NCI-H69 (cell line): ENCODE data around the gene UBE2G1.

ENCODE experiments used
- DNase-seq: peaks from one replicate; lab custom pipeline; 2025; lab: John Stamatoyannopoulos, UW

The UBE2G1 gene

DNA sequence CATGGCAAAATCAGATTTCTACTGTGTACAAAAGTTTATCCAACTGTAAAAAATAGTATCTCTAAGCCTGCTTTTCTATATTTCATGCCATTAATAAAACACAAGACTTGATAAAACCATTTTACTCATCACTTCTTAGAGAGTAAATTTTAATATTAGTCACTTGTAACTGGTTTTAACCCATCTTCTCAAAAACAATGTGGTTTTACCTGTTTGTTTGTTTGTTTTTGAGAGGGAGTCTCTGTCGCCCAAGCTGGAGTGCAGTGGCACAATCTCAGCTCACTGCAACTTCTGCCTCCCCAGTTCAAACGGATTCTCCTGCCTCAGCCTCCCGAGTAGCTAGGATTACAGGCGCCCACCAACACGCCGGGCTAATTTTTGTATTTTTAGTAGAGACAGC lies 32.1 kb downstream of the UBE2G1 start:
- DNase-seq = no peak

DNA sequence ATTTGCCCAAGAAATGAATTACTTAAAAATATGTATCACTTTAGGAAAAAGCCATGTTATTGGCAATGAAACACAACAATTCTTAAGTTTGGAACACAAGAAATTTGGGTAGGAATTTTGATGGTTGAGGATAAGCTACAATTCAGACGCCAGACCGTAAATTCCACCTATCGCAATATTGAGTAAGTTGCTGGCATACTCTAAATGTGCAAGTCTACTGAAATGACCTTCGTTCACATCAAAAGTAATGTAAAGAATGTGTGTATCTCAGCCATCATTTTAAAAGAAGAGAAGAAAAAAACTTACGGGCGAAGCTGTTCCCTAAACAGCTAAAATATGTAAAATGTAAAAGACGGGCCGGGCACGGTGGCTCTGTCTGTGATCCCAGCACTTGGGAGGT lies 33.4 kb downstream of the UBE2G1 start:
- no peak for DNase-seq

DNA sequence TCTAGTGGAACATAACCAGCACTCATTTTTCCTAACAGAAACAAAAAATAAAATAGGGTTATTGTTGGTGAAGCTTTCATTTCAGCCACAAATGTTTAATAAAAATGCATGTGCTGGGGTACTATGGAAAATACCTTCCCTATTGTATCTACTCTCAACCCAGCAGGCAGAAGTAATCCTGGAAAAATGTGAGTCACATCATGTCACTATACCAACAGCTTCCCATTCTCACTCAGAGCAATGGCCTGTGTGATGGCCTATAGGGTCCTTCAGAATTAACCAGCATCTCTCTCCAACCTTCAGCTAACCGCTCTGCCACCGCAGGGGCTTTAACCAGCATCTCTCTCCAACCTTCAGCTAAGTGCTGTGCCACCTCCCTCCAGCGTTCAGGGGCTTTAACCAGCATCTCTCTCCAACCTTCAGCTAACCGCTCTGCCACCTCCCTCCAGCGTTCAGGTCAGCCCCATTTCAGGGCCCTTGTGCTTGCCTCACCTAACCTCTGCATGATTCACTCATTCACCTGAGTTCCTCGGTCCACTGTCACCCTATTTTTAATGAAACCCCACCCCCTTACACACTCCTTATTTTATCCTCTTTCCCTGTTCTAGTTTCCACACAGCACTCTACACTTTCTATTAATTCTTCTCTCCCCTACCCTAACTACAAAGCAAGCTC lies 34.0 kb downstream of the UBE2G1 start:
- DNase-seq = peak; percentile 4

DNA sequence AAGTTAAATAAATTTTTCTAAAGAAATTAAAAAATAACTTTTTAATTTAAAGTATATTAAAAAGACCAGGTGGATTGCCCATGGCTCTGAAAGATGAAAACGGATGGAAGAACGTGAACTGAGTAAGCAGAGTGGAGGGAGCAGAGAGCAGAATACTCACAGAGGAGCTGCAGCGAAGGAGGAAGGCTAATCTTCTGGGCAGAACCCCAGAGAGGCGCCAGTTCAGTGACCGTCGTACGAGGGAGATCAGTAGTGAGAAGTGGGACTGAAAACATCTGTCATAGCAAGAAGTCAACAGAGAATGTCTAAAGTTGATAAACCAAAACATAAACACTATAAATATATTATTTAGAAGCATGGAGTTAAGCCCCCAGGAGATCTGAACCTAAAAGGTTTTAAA lies 34.9 kb downstream of the UBE2G1 start:
- DNase-seq = no peak

DNA sequence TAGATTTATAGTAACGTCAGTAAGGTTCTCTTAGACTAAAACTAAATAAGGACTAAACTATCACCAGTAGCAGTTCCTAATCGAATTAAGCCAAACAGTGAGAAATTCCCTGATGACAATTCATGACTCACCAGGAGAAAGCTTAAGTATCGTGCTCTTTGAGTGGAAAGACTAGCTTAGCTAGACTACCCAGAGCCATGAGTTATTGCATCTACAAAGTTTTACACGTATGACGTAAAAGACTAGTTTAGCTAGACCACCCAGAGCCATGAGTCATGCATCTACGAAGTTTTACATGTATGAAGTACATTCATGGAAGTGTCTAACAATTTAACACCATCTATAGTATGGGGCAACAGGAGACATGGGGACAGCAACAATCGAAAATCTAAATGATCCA lies 36.6 kb downstream of the UBE2G1 start:
- DNase-seq = no peak

DNA sequence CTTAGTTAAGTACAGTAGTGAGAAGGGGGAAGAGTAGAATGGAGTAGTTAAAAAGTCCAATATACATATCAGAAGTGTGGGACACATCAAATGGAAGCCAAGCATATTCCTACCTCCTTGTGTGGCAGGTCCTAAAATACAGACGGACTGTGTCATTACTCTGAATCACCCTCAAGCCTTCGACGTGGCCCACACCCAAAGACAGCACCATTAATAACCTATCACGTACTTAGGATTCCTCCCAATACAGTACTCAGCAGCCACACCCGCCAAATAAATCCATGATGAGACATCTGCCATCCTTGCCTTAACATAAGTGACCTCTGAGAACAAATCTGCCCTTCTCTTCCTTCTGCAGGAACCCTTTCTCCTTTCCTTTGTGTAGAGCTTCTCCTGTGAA lies 38.9 kb downstream of the UBE2G1 start:
- no peak for DNase-seq

DNA sequence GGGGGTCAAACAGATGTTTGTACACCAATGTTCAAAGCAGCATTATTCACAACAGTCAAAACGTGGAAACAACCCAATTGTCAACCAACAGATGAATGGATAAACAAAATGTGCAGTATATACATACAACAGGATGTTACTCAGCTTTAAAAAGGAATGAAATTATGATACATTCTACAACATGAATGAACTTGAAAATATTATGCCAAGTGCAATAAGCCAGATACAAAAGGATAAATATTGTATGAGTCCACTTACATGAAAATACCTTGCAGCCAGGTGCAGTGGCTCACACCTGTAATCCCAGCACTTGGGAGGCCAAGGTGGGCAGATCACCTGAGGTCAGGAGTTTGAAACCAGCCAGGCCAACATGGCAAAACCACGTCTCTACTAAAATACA lies 39.9 kb downstream of the UBE2G1 start:
- no peak for DNase-seq

DNA sequence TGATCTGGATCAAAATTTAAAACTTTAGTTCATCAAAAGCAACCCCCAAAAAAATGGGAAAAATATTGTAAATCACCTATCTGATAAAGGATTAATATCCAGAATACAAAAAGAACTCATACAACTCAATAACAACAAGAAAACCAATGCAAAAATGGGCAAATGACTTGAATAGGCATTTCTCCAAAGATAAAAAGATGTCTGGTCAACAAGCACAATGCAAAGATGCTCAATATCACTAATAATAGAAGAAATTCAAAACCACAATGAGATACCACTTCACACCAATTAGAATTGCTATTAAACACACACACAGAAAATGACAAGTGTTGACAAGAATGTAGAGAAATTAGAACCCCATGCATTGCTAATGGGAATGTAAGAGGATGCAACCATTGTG lies 40.4 kb downstream of the UBE2G1 start:
- DNase-seq = no peak

DNA sequence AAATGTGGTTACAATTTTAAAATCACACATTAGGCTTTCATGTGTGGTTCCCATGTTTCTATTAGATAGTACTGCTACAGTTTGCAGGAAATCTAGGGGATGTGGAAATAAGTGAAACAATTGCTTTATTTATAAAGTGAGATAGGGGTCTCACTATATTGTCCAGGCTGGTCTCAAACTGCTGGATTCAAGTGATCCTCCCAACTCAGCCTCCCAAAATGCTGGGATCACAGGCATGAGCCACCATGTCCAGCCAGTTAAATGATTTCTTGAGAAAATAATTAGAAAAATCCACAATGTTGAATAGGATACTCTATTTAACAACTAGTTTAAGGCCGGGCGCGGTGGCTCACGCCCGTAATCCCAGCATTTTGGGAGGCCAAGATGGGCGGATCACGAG lies 42.0 kb downstream of the UBE2G1 start:
- no peak for DNase-seq

DNA sequence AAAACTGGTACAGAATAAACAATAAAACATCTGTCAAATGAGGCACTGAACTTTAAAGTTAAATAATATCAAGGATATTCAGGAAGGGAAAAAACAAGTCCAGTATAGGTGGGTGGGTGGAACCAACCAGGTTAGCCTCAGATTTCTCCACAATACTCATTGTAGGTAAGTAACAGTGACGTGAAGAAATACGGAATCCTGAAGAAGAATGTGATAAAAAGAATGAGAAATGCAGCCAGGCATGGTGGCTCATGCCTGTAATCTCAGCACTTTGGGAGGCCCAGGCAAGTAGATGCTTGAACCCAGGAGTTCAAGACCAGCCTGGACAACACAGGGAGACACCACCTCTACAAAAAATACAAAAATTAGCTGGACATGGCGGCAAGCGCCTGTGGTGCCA lies 47.3 kb downstream of the UBE2G1 start:
- no peak for DNase-seq

DNA sequence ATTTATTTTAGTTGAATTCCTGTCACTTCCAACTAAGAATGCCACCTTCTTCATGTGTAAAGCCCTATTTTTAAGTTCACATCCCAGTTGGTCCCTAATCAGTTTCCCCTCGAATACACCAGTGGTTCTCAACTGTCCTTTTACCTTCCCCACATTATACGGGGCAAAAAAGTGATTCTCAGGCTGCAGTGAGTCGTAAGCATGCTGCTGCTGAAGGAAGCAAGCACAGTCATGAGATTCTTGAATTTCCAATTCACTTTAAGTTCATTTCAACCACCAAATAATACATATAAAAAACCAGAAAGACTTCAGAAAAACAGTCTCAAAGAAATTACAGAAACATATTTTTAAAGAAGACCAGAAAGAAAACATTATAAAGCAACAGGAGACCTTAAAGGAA lies 47.9 kb downstream of the UBE2G1 start:
- no peak for DNase-seq

DNA sequence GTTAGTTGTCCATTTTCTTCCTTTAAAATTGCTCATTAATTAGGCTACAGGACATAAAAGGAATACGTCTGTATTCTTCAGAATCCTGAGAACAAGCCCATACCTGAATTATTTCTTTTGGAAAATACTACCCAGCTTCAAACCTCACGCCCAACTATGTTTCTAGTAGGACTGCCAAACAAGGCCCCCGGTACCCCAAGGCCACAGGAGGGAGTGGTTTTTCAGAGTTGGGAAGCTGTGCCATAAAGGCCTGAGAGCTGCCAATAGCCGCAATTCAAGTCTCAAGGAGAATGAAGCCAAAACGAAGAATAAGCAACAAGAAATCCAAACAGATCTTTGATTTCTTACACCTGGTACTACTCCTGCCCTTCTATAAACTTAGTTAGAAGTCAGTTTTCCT lies 48.3 kb downstream of the UBE2G1 start:
- no peak for DNase-seq

DNA sequence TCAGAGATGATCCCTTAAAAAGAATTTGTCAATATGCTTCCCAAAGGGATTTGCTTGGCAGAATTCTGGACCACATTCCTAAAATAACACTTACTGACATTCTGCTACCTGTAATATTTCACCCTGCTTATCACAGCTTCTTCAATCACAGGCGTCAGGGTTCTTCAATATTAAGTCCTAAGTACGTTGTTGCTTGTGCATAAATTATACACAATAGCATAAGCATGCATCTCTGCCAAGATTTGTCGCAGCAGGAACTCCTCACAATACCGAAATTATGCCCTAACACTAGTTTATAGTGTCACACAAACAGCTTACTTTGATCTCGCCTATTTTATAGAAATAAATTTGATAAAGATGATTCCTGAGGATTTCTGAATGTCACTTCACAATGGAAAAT lies 48.9 kb downstream of the UBE2G1 start:
- no peak for DNase-seq

DNA sequence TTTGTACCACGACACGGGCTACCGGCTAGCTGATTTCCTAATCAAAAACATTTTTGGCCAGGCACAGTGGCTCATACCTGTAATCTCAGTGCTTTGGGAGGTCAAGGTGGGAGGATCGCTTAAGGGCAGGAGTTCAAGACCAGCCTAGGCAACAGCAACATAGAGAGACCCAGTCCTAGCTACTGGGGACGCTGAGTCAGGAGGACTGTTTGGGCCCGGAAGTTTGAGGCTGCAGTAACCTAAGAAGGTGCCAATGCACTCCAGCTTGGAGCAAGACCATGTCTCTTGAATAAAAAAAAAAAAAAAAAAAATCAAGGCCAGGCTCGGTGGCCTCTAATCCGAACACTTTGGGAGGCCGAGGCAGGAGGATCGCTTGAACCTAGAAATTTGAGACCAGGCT lies 49.8 kb downstream of the UBE2G1 start:
- DNase-seq = no peak

DNA sequence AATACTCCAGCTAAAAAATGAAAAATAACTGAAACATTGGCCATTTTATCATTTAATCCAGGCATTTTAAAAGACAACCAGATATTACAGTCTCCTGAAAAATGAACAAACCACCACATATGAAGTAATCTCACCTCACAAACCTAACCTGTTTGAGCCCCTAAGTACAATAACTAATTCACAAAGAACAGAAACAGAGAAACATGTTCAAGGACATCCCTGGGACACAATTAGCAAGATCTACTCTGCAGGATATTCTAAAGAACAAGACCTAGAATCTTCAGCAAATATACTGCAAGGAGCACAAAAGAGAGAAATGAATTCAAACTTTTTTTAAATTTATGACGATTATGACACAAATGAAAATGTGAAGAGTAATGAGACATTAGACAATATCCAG lies 51.9 kb downstream of the UBE2G1 start:
- DNase-seq = no peak

DNA sequence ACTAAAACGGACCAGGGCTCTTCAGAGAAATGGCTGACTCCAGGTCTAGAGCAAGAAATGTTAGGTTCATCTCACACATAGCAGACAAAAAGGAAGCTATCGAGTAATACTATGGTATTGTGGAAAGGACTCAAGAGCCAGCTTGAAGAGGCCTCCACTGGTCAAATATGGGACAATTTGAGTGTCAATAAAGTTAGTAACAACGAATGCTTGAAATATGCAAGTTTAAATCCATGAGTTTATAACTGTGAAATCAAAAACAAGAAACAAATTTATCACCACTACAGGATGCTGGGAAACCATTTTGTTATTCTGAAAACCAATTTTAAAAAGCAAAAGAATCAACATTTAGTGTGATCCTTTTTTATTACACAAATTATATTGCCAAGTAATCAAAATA lies 52.3 kb downstream of the UBE2G1 start:
- DNase-seq = no peak

DNA sequence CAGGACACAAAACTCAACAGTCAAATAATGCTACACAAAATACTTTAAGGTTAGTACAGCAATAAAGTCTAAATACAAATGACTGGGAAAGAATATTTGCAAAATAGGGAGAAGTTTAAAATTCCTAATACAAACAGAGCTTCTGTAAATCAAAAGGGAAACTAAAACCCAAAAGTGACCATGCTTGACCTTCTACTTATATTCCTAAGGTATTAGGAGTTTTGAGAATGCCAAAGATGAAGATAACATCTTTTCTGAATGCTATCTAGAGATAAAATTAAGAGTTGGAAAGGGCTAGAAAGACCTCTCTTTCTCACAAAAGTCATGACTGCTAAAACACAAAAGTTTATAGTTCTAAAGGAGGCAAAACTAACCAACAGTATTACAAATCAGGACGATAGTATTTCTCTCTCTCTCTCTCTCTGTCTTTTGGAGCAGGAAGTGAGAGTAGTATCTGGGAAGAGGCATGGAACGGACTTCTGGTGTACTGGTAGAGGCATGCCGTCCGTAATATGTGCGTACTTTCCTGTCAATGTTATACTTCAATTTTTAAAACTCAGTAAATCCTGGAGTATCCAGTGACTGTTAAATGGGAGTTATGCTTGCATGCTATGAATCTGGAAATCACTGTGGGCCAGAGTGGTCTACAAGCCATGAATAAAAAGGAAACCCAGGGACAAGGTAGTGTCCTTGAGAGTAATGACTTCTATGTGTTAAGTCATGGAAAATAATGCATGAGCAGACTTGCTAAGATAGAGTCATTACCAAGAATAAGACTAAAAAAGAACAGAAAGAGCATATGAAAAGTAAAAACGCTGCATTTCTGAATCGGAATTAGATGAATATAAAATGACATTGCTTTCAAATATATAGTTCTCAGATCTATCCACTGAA lies 53.0 kb downstream of the UBE2G1 start:
- no peak for DNase-seq

DNA sequence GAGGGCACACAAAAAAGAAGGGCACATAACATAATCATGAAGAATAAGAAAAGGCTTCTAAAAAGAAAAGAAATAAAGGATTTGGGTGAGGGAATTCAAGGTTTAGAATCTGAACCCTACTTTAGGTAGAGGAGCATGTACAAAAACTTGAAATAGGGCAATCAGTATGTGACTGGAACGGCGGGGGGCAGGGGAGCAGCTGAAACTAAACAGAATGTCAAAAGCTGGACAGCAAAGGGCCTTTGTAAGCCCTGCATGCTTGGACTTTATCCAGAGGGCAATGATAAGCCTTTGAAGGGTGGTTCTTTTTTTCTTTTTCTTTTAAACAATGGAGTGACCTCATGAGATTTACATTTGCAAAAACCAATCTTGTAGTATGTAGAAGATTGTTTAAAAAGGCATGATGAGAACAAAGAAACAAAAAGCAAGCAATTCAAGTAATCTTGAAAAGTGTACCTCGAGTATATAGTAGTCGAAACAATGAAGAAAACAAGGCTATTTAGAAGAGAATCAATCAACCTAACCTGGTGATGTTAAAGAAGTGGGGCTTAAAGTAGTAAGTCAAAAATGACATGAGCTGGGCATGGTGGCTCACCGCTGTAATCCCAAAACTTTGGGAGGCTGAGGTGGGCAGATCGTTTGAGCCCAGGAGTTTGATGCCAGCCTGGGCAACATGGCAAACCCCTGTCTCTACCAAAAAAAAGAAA lies 56.0 kb downstream of the UBE2G1 start:
- no peak for DNase-seq

DNA sequence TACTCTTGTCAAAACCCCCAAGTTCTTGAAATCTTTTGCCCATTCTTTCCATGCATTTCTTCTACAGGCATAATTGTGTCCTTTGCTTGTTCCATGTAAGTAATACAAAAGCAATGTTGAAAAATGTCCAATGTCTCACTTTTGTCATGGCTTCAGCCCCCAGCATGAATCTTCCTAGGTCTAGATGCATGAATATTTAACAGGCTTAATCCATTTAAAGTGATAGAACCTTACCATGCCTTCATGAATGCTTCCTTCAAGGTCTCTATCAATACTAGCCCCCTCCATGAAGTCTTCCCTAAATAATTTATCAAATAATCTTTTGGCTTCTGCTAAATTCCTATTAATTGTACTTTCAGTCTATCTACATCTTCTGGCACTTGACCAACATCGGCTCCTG lies 56.6 kb downstream of the UBE2G1 start:
- no peak for DNase-seq

DNA sequence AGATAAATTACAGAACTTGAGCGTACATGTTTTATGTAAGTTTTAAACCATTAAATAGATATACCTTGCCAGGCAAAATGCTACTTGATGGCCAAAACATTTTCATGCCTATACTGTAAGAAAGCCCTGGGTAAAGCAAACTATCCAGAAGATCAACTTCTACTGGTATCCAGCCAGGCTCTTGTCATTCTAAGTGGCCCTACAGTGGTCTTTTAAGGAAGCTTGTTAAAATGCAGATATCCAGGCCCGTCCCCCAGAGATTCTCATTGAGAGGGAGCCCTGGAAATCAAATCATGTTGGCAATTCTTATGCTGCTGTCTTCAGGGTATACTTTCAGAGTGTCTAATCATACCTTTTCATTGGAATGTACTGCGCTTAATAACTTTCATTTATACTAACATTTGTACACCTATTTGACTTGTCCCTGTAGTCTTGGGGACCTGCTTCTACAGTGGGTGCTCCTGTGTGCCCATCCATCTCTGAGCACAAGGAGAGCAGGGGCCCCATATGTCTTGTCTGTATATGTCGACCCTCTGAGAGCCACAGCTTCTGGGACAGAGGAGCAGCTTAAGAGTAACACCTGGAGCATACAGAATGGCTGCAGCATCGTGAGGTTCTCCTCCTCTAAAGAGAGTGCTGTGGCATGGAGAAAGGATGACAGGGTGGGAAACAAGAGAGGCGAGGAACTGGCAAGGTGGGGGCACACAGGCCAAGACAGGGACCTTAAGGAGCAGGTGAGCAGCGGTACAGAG lies 59.1 kb downstream of the UBE2G1 start:
- no peak for DNase-seq

DNA sequence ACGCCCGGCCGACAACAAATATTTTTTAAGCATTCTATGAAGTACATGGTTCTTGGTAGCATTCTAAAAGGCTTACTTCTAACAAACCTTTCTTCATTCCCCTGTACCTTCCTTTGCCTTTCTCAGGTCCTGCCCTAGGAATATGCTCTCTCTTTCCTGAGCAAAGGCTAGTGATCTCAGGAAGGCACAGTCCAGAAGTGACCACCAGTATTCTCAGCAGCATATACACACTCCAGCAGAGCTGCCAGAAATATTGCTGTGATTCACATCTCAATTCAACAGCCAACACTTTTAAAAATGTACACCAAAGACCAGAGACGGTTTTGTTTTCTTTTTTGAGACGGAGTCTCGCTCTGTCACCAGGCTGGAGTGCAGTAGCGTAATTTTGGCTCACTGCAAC lies 61.3 kb downstream of the UBE2G1 start:
- DNase-seq = no peak

DNA sequence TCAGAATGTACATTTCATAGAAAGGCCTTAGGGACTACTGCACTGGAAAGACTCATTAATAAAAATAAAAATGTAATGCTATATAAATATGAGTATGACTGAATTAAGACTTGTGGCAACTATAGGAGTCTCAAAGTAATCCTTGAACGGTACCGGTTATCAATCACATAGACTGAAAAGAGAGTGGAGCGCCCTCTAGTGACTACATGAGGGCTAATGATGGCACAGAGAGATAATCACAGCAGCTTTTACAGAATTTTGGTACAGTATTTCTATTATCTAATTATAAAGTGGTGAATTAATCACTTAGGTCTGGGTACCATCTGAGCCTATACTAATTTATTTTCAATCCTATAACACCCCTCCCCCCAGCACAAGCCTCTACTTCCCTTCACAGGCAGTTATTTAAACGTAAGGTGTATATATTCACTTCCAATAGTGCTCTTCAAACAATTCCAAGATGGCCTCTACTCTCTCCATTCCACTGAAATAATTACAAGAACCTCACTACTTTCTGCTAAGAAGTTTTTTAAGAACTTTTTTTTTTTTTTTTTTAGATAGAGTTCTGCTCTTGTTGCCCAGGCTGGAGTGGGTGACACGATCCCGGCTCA lies 62.0 kb downstream of the UBE2G1 start:
- DNase-seq = peak; percentile 28
